ENCODE results near the gene DENND2A. TPM values are rescaled to one million over a fixed set of nuclear protein-coding genes. Genes with fewer than 3 reads are reported as not detected.
A peak's percentile ranks its signal among the peaks of the same experiment; 100 is the strongest.

DENND2A gene
- polyA plus RNA-seq, 1 donor: 12.2 TPM

- Histone ChIP-seq H3K27me3 (ENCODE audit: control insufficient read depth, insufficient read depth, low read length) (peaks cover 2% of the 10 kb centered on the region), H3K4me1 (ENCODE audit: control insufficient read depth, insufficient read depth, low read length) (peaks cover 3% of the 10 kb centered on the region), H3K9me3 (ENCODE audit: control insufficient read depth, low read depth, low read length) (no peaks in the 10 kb centered on the region), H3K27ac (ENCODE audit: low read length) (no peak overlapping the region), H3K36me3 (ENCODE audit: control insufficient read depth, insufficient read depth, low read length) (no peaks in the 10 kb centered on the region), H3K4me3 (ENCODE audit: low read length) (no peak overlapping the region)
- WGBS (ENCODE audit: insufficient coverage, low lambda C conversion rate): no CpG with 5 or more reads among the region's 2 CpGs
- no peak for DNase-seq
These were observed 20.5 kb upstream of the DENND2A start for GRCh38 chr7:140661124-140661523.

GRCh38 chr7:140659856-140660255, 19.2 kb upstream of the DENND2A start:
- DNase-seq: no peak
- Histone ChIP-seq H3K27me3 (ENCODE audit: control insufficient read depth, insufficient read depth, low read length) (peaks cover 2% of the 10 kb centered on the region), H3K4me1 (ENCODE audit: control insufficient read depth, insufficient read depth, low read length) (peaks cover 3% of the 10 kb centered on the region), H3K36me3 (ENCODE audit: control insufficient read depth, insufficient read depth, low read length) (no peaks in the 10 kb centered on the region), H3K27ac (ENCODE audit: low read length) (no peak overlapping the region), H3K4me3 (ENCODE audit: low read length) (no peak overlapping the region), H3K9me3 (ENCODE audit: control insufficient read depth, low read depth, low read length) (no peaks in the 10 kb centered on the region)
- WGBS (ENCODE audit: insufficient coverage, low lambda C conversion rate): 92% methylated on average over 2 of the region's 8 CpGs

- Histone ChIP-seq H3K9me3 (ENCODE audit: control insufficient read depth, low read depth, low read length) (no peaks in the 10 kb centered on the region), H3K36me3 (ENCODE audit: control insufficient read depth, insufficient read depth, low read length) (no peaks in the 10 kb centered on the region), H3K27ac (ENCODE audit: low read length) (no peak overlapping the region), H3K4me3 (ENCODE audit: low read length) (no peak overlapping the region), H3K27me3 (ENCODE audit: control insufficient read depth, insufficient read depth, low read length) (peaks cover 2% of the 10 kb centered on the region), H3K4me1 (ENCODE audit: control insufficient read depth, insufficient read depth, low read length) (peaks cover 3% of the 10 kb centered on the region)
- DNase-seq: no peak
- WGBS (ENCODE audit: insufficient coverage, low lambda C conversion rate): 60% methylated on average over 2 of the region's 9 CpGs
These were observed 17.3 kb upstream of the DENND2A start for GRCh38 chr7:140657891-140658290.

- Histone ChIP-seq H3K4me3 (ENCODE audit: low read length) (no peak overlapping the region), H3K27ac (ENCODE audit: low read length) (no peak overlapping the region), H3K9me3 (ENCODE audit: control insufficient read depth, low read depth, low read length) (no peaks in the 10 kb centered on the region), H3K36me3 (ENCODE audit: control insufficient read depth, insufficient read depth, low read length) (no peaks in the 10 kb centered on the region), H3K4me1 (ENCODE audit: control insufficient read depth, insufficient read depth, low read length) (peaks cover 3% of the 10 kb centered on the region), H3K27me3 (ENCODE audit: control insufficient read depth, insufficient read depth, low read length) (peaks cover 2% of the 10 kb centered on the region)
- DNase-seq: peak; percentile 71 to 83
- WGBS (ENCODE audit: insufficient coverage, low lambda C conversion rate): no CpG with 5 or more reads among the region's 11 CpGs
These were observed 16.2 kb upstream of the DENND2A start for GRCh38 chr7:140656548-140657515.

- no peak overlapping the region for H3K4me3 ChIP-seq (ENCODE audit: low read length)
- DNase-seq: no peak
- peaks cover 3% of the 10 kb centered on the region for H3K4me1 ChIP-seq (ENCODE audit: control insufficient read depth, insufficient read depth, low read length)
- no peak overlapping the region for H3K27ac ChIP-seq (ENCODE audit: low read length)
- 100% methylated on average over 3 of the region's 16 CpGs for WGBS (ENCODE audit: insufficient coverage, low lambda C conversion rate)
- H3K9me3 ChIP-seq (ENCODE audit: control insufficient read depth, low read depth, low read length): no peaks in the 10 kb centered on the region
- no peaks in the 10 kb centered on the region for H3K36me3 ChIP-seq (ENCODE audit: control insufficient read depth, insufficient read depth, low read length)
- no peaks in the 10 kb centered on the region for H3K27me3 ChIP-seq (ENCODE audit: control insufficient read depth, insufficient read depth, low read length)
These were observed 15.1 kb upstream of the DENND2A start for GRCh38 chr7:140655511-140656408.

- no peaks in the 10 kb centered on the region for H3K36me3 ChIP-seq (ENCODE audit: control insufficient read depth, insufficient read depth, low read length)
- no peak for DNase-seq
- H3K4me3 ChIP-seq (ENCODE audit: low read length): no peak overlapping the region
- H3K4me1 ChIP-seq (ENCODE audit: control insufficient read depth, insufficient read depth, low read length): peaks cover 3% of the 10 kb centered on the region
- no peaks in the 10 kb centered on the region for H3K9me3 ChIP-seq (ENCODE audit: control insufficient read depth, low read depth, low read length)
- no peak overlapping the region for H3K27ac ChIP-seq (ENCODE audit: low read length)
- no peaks in the 10 kb centered on the region for H3K27me3 ChIP-seq (ENCODE audit: control insufficient read depth, insufficient read depth, low read length)
- no CpG with 5 or more reads among the region's 4 CpGs for WGBS (ENCODE audit: insufficient coverage, low lambda C conversion rate)
These were observed 14.0 kb upstream of the DENND2A start for GRCh38 chr7:140654661-140655060.

GRCh38 chr7:140654109-140654387, 13.4 kb upstream of the DENND2A start:
- H3K4me3 ChIP-seq (ENCODE audit: low read length): no peak overlapping the region
- WGBS (ENCODE audit: insufficient coverage, low lambda C conversion rate): 80% methylated on average over 1 of the region's 2 CpGs

GRCh38 chr7:140653319-140654108, 12.9 kb upstream of the DENND2A start:
- peak; percentile 55 to 64 for DNase-seq
- H3K4me3 ChIP-seq (ENCODE audit: low read length): no peak overlapping the region
- H3K27me3 ChIP-seq (ENCODE audit: control insufficient read depth, insufficient read depth, low read length): no peaks in the 10 kb centered on the region
- no CpG with 5 or more reads among the region's 15 CpGs for WGBS (ENCODE audit: insufficient coverage, low lambda C conversion rate)
- H3K9me3 ChIP-seq (ENCODE audit: control insufficient read depth, low read depth, low read length): no peaks in the 10 kb centered on the region
- H3K36me3 ChIP-seq (ENCODE audit: control insufficient read depth, insufficient read depth, low read length): no peaks in the 10 kb centered on the region
- H3K27ac ChIP-seq (ENCODE audit: low read length): no peak overlapping the region
- H3K4me1 ChIP-seq (ENCODE audit: control insufficient read depth, insufficient read depth, low read length): peaks cover 3% of the 10 kb centered on the region

More at GRCh38 chr7:140654109-140654387, 13.4 kb upstream of the DENND2A start:
- no peak for DNase-seq
- Histone ChIP-seq H3K4me1 (ENCODE audit: control insufficient read depth, insufficient read depth, low read length) (peaks cover 3% of the 10 kb centered on the region), H3K9me3 (ENCODE audit: control insufficient read depth, low read depth, low read length) (no peaks in the 10 kb centered on the region), H3K36me3 (ENCODE audit: control insufficient read depth, insufficient read depth, low read length) (no peaks in the 10 kb centered on the region), H3K27me3 (ENCODE audit: control insufficient read depth, insufficient read depth, low read length) (no peaks in the 10 kb centered on the region), H3K27ac (ENCODE audit: low read length) (no peak overlapping the region)

GRCh38 chr7:140650367-140650766, 9.8 kb upstream of the DENND2A start:
- H3K27me3 ChIP-seq (ENCODE audit: control insufficient read depth, insufficient read depth, low read length): no peaks in the 10 kb centered on the region
- H3K4me3 ChIP-seq (ENCODE audit: low read length): no peak overlapping the region
- no peak overlapping the region for H3K27ac ChIP-seq (ENCODE audit: low read length)
- no peak for DNase-seq
- no peaks in the 10 kb centered on the region for H3K4me1 ChIP-seq (ENCODE audit: control insufficient read depth, insufficient read depth, low read length)
- no peaks in the 10 kb centered on the region for H3K36me3 ChIP-seq (ENCODE audit: control insufficient read depth, insufficient read depth, low read length)
- no peaks in the 10 kb centered on the region for H3K9me3 ChIP-seq (ENCODE audit: control insufficient read depth, low read depth, low read length)
- WGBS (ENCODE audit: insufficient coverage, low lambda C conversion rate): 90% methylated on average over 5 of the region's 12 CpGs

Data from large intestine (tissue), 3 donors.